OCI-LY3 (cell line): ENCODE results near the gene TACC2.

Experiments
- H2AFZ ChIP-seq: fragments of 200-600, 300-600 bp; shearing (Covaris generic); 2 replicates; pipeline ENCODE4 v1.6.0; 2014; ENCODE audit warnings: antibody characterized with exemption, low read depth, low read length
- H3K27ac ChIP-seq: fragments of 200-600, 300-600 bp; sonication (generic); 2 replicates; pipeline ENCODE4 v1.5.1; 2014; ENCODE audit warnings: mild to moderate bottlenecking, low read length, moderate library complexity, mixed read lengths
- H3K27me3 ChIP-seq: fragments of 200-600, 300-600 bp; sonication (generic); 2 replicates; pipeline ENCODE4 v1.6.1; 2014; ENCODE audit warnings: low read depth, low read length, mixed read lengths
- H3K36me3 ChIP-seq: fragments of 200-600, 300-600 bp; sonication (generic); replicated peaks from 2 replicates; pipeline ENCODE3; 2014; ENCODE audit warnings: low read depth, low read length, mixed read lengths
- H3K4me1 ChIP-seq: fragments of 300-600, 200-600 bp; sonication (generic); 2 replicates; pipeline ENCODE4 v1.6.1; 2014; ENCODE audit warnings: low read length, mixed read lengths
- H3K4me2 ChIP-seq: fragments of 200-600, 300-600 bp; sonication (generic); 2 replicates; pipeline ENCODE4 v1.6.1; 2014; ENCODE audit warnings: low read length, mixed read lengths
- H3K4me3 ChIP-seq: fragments of 300-600, 200-600 bp; sonication (generic); 2 replicates; pipeline ENCODE4 v1.5.1; 2014; ENCODE audit warnings: antibody characterized with exemption, mild to moderate bottlenecking, low read length, moderate library complexity
- H3K79me2 ChIP-seq: fragments of 300-600, 200-600 bp; shearing (Covaris generic); 2 replicates; pipeline ENCODE4 v1.6.1; 2014; ENCODE audit warnings: mild to moderate bottlenecking, low read length, mixed read lengths
- H3K9ac ChIP-seq: fragments of 300-600, 200-600 bp; shearing (Covaris generic); 2 replicates; pipeline ENCODE4 v1.6.0; 2014; ENCODE audit warnings: mild to moderate bottlenecking, low read length, moderate library complexity
- H3K9me3 ChIP-seq: fragments of 200-600, 300-600 bp; shearing (Covaris generic); 2 replicates; pipeline ENCODE4 v1.6.1; 2014; ENCODE audit warnings: low read length, mixed read lengths; ENCODE audit not compliant: insufficient read depth
- H4K20me1 ChIP-seq: fragments of 200-600, 300-600 bp; sonication (generic); 2 replicates; pipeline ENCODE4 v1.6.1; 2016; ENCODE audit warnings: low read length, mixed read lengths; ENCODE audit not compliant: insufficient read depth
- EZH2phosphoT487 ChIP-seq: fragments of 200-600 bp; shearing (Covaris generic); IDR thresholded peaks from 2 replicates; pipeline ENCODE4 v1.6.1; 2018; ENCODE audit warnings: antibody characterized with exemption, mixed run types, low read depth
- TF ChIP-seq, protein P1 (sequence below): fragments of 200-600, 300-600 bp; sonication (generic); IDR thresholded peaks from 2 replicates; pipeline ENCODE4 v1.5.1; 2014; ENCODE audit warnings: antibody characterized with exemption, low read length, low read depth

Gene TACC2

GRCh38 chr10:122182308-122182707, 193.3 kb downstream of the TACC2 start:
- Histone ChIP-seq H3K36me3 (no peaks in the 10 kb centered on the region), H3K9me3 (no peaks in the 10 kb centered on the region), H3K4me1 (no peaks in the 10 kb centered on the region), H3K4me2 (no peak overlapping the region), H3K79me2 (no peaks in the 10 kb centered on the region), H3K4me3 (no peak overlapping the region), H3K27me3 (peaks cover 15% of the 10 kb centered on the region), H2AFZ (no peak overlapping the region), H3K9ac (no peak overlapping the region), H3K27ac (no peak overlapping the region), H4K20me1 (no peaks in the 10 kb centered on the region)
- no peak for TF ChIP-seq EZH2phosphoT487
- TF ChIP-seq, protein P1, sequence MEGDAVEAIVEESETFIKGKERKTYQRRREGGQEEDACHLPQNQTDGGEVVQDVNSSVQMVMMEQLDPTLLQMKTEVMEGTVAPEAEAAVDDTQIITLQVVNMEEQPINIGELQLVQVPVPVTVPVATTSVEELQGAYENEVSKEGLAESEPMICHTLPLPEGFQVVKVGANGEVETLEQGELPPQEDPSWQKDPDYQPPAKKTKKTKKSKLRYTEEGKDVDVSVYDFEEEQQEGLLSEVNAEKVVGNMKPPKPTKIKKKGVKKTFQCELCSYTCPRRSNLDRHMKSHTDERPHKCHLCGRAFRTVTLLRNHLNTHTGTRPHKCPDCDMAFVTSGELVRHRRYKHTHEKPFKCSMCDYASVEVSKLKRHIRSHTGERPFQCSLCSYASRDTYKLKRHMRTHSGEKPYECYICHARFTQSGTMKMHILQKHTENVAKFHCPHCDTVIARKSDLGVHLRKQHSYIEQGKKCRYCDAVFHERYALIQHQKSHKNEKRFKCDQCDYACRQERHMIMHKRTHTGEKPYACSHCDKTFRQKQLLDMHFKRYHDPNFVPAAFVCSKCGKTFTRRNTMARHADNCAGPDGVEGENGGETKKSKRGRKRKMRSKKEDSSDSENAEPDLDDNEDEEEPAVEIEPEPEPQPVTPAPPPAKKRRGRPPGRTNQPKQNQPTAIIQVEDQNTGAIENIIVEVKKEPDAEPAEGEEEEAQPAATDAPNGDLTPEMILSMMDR: no peak

DNA sequence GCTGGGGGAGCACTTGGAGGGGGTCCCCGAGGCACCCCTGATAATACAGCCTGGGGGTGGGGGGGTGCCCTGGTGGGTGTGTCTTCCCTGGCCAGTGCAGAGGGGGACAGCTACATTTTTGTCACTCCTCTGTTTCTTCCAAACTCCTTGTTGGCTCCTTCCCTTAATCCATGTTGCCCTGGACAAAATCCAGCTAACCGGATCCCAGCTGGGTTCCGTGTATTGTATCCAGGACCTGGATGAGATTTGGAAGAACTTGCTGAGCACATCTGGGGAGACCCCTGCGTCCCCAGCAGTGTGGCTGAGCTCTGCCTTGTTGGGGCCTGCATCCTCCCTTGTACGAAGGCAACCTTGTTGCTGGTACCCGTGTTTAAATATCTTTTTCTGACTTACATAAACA, 195.3 kb downstream of the TACC2 start:
- Histone ChIP-seq H3K4me3 (no peak overlapping the region), H4K20me1 (no peaks in the 10 kb centered on the region), H3K9ac (no peak overlapping the region), H3K4me2 (no peak overlapping the region), H3K27me3 (peaks cover 12% of the 10 kb centered on the region), H3K9me3 (no peaks in the 10 kb centered on the region), H3K36me3 (no peaks in the 10 kb centered on the region), H2AFZ (no peak overlapping the region), H3K4me1 (no peaks in the 10 kb centered on the region), H3K27ac (no peak overlapping the region), H3K79me2 (no peaks in the 10 kb centered on the region)
- no peak for TF ChIP-seq EZH2phosphoT487
- TF ChIP-seq, protein P1: no peak

DNA sequence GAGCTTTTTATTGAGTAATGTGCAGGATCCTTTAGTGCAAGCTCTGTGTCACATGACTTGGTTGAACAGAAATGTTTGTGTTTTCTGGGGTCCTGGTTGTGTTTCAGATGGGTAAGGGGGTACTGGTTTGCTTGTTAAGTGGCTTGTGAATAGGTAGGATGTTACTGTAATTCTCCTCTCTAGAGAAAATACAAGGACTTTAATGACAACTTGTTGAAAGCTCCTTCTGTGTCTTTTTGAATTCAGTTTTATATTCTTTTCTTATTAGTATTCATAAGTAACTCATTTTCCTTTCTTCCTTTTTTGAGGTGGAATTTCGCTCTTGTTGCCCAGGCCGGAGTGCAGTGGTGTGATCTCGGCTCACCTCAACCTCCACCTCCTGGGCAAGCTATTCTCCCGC, 196.7 kb downstream of the TACC2 start:
- H3K36me3 ChIP-seq: no peaks in the 10 kb centered on the region
- no peak overlapping the region for H3K9ac ChIP-seq
- H3K4me3 ChIP-seq: no peak overlapping the region
- H3K9me3 ChIP-seq: no peaks in the 10 kb centered on the region
- peaks cover 12% of the 10 kb centered on the region for H3K27me3 ChIP-seq
- H3K79me2 ChIP-seq: no peaks in the 10 kb centered on the region
- no peak overlapping the region for H3K4me2 ChIP-seq
- H3K4me1 ChIP-seq: no peaks in the 10 kb centered on the region
- H4K20me1 ChIP-seq: no peaks in the 10 kb centered on the region
- TF ChIP-seq EZH2phosphoT487: no peak
- TF ChIP-seq, protein P1: no peak
- H2AFZ ChIP-seq: no peak overlapping the region
- no peak overlapping the region for H3K27ac ChIP-seq

GRCh38 chr10:122186816-122187810, 198.2 kb downstream of the TACC2 start:
- no peak overlapping the region for H3K4me2 ChIP-seq
- H3K79me2 ChIP-seq: no peaks in the 10 kb centered on the region
- H3K4me3 ChIP-seq: no peak overlapping the region
- no peaks in the 10 kb centered on the region for H3K9me3 ChIP-seq
- no peaks in the 10 kb centered on the region for H4K20me1 ChIP-seq
- H2AFZ ChIP-seq: no peak overlapping the region
- TF ChIP-seq, protein P1: no peak
- no peak for TF ChIP-seq EZH2phosphoT487
- H3K27ac ChIP-seq: no peak overlapping the region
- no peaks in the 10 kb centered on the region for H3K36me3 ChIP-seq
- H3K4me1 ChIP-seq: no peaks in the 10 kb centered on the region
- peaks cover 4% of the 10 kb centered on the region for H3K27me3 ChIP-seq
- H3K9ac ChIP-seq: no peak overlapping the region
